Naive thymus-derived CD4-positive, alpha-beta T cell (primary cell): ENCODE data around the gene PIK3C2B. TPM values are rescaled to one million over a fixed set of nuclear protein-coding genes. Genes with fewer than 3 reads are reported as not detected.

Experiments
- ATAC-seq: fragments of 150-1000 bp; cut with Tn5 transposase; 2 replicates; pipeline ENCODE4 v1.10.0; 2021; ENCODE audit warnings: mild to moderate bottlenecking, moderate library complexity
- CTCF ChIA-PET: fragments of 350-600 bp; sonication (Branson Sonifier 250); formaldehyde crosslinking; loops from one replicate; lab custom pipeline; 2021; ENCODE audit warnings: antibody characterized with exemption; lab: Charles Lee
- POLR2A ChIA-PET: fragments of 350-600 bp; sonication (Branson Sonifier 250); formaldehyde crosslinking; loops from one replicate; lab custom pipeline; 2021; ENCODE audit warnings: antibody characterized with exemption, inconsistent platforms; lab: Charles Lee
- DNase-seq, 9 donors: peaks; one replicate each; pipeline versions ENCODE4 v3.0.0 to v3.0.0-alpha.2; 2020 to 2022; ENCODE audit warnings: mixed read lengths in 1 of 9
- H3K27ac ChIP-seq: one replicate; pipeline ENCODE4 v1.7.0; 2013; ENCODE audit warnings: mild to moderate bottlenecking, low read depth, low read length, moderate library complexity
- H3K27me3 ChIP-seq, 2 donors: one replicate each; pipeline ENCODE4 v1.7.0; 2013; ENCODE audit warnings: low read length in 2 of 2, mild to moderate bottlenecking in 2 of 2, moderate library complexity in 2 of 2; ENCODE audit not compliant: control insufficient read depth in 2 of 2, insufficient read depth in 2 of 2
- H3K36me3 ChIP-seq, 3 experiments: 1 replicate in 2 of 3; 2 replicates in 1 of 3; pipeline ENCODE4 v1.7.0; 2013; ENCODE audit warnings: low read length in 3 of 3, mild to moderate bottlenecking in 3 of 3, moderate library complexity in 1 of 3; ENCODE audit not compliant: insufficient read depth in 3 of 3, control insufficient read depth in 2 of 3
- H3K4me1 ChIP-seq, 2 donors: one replicate each; pipeline ENCODE4 v1.7.0; 2013; ENCODE audit warnings: low read length in 2 of 2, mild to moderate bottlenecking in 2 of 2, moderate library complexity in 1 of 2; ENCODE audit not compliant: control insufficient read depth in 2 of 2, insufficient read depth in 2 of 2
- H3K4me3 ChIP-seq: 2 replicates; pipeline ENCODE4 v1.7.0; 2013; ENCODE audit warnings: mild to moderate bottlenecking, low read length
- H3K9me3 ChIP-seq, 3 experiments: 1 replicate in 2 of 3; 2 replicates in 1 of 3; pipeline ENCODE4 v1.7.0; 2013; ENCODE audit warnings: low read length in 3 of 3; ENCODE audit not compliant: control insufficient read depth in 2 of 3
- H3K27ac Mint-ChIP-seq, 9 donors: one replicate each; pipeline ENCODE4 v1.8.0; 2020 to 2022; ENCODE audit warnings: mixed read lengths in 9 of 9, mild to moderate bottlenecking in 8 of 9, moderate library complexity in 5 of 9, inconsistent platforms in 2 of 9
- H3K27me3 Mint-ChIP-seq, 5 donors: one replicate each; pipeline ENCODE4 v1.8.0; 2021 to 2022; ENCODE audit warnings: mixed read lengths in 5 of 5, mild to moderate bottlenecking in 1 of 5
- H3K36me3 Mint-ChIP-seq, 5 donors: one replicate each; pipeline ENCODE4 v1.8.0; 2020 to 2022; ENCODE audit warnings: mixed read lengths in 5 of 5, mild to moderate bottlenecking in 3 of 5, inconsistent platforms in 1 of 5
- H3K4me1 Mint-ChIP-seq, 7 donors: one replicate each; pipeline ENCODE4 v1.8.0; 2020 to 2022; ENCODE audit warnings: mixed read lengths in 7 of 7, mild to moderate bottlenecking in 3 of 7, inconsistent platforms in 1 of 7
- H3K4me3 Mint-ChIP-seq, 10 donors: one replicate each; pipeline ENCODE4 v1.8.0; 2020 to 2022; ENCODE audit warnings: mild to moderate bottlenecking in 10 of 10, mixed read lengths in 10 of 10, moderate library complexity in 6 of 10, inconsistent platforms in 2 of 10
- H3K9me3 Mint-ChIP-seq, 11 donors: one replicate each; pipeline ENCODE4 v1.8.0; 2020 to 2022; ENCODE audit warnings: mixed read lengths in 11 of 11, mild to moderate bottlenecking in 4 of 11, inconsistent platforms in 1 of 11, moderate library complexity in 1 of 11
- intact Hi-C, 2 donors: fragments of 100-400 bp; cut with micrococcal nuclease; formaldehyde crosslinking; loops; one replicate each; pipeline ENCODE4 v1.15.1; 2023
- polyA plus RNA-seq, 2 donors: library from polyadenylated mRNA; unstranded; fragments of 300-500 nt; fragmentation: Illumina TruSeq; gene quantifications; one replicate each; pipeline ENCODE4 v1.2.3, GENCODE V29; 2021
- total RNA-seq, 6 experiments: library from RNA in 5 of 6; stranded (reverse) in 5 of 6; gene quantifications; 1 replicate in 5 of 6; 2 replicates in 1 of 6; pipeline ENCODE4 v1.2.3 and lab custom pipeline; 2021 to 2026

PIK3C2B gene
- total and polyA plus RNA-seq, 7 experiments from 2014 or later, result 2.7 to 41.9 (median 27.6) TPM

- POLR2A ChIA-PET, result no interaction called here
These were observed 25.8 kb downstream of the PIK3C2B start for GRCh38 chr1:204468766-204469302.

GRCh38 chr1:204468206-204468605 lies 26.4 kb downstream of the PIK3C2B start:
- CTCF ChIA-PET, result no interaction called here
- H3K9me3 Mint-ChIP-seq, result peaks cover 0 to 1% (median 0%) of the 10 kb centered on the region in 11 donors

More at GRCh38 chr1:204468766-204469302, 25.8 kb downstream of the PIK3C2B start:
- intact Hi-C loops, result no loop called here
- Mint-ChIP-seq H3K4me3 (no peak overlapping the region), H3K9me3 (peaks cover 0 to 1% (median 0%) of the 10 kb centered on the region in 11 donors), H3K4me1 (peaks cover 16 to 35% (median 22%) of the 10 kb centered on the region in 7 donors), H3K27me3 (no peaks in the 10 kb centered on the region), H3K36me3 (peaks cover 4 to 44% (median 17%) of the 10 kb centered on the region in 5 donors), H3K27ac (no peak overlapping the region)
- Histone ChIP-seq H3K36me3 (peaks cover 4 to 22% (median 9%) of the 10 kb centered on the region in 3 experiments), H3K9me3 (no peaks in the 10 kb centered on the region), H3K4me1 (peaks cover 0 to 23% of the 10 kb centered on the region in 2 donors), H3K27ac (no peak overlapping the region), H3K4me3 (no peak overlapping the region), H3K27me3 (no peaks in the 10 kb centered on the region)
- ATAC-seq (no peak), DNase-seq (no peak)
- CTCF ChIA-PET, result no interaction called here

GRCh38 chr1:204466416-204467405 lies 27.9 kb downstream of the PIK3C2B start:
- Histone ChIP-seq H3K9me3 (no peaks in the 10 kb centered on the region), H3K4me3 (no peak overlapping the region), H3K4me1 (peaks cover 8 to 42% of the 10 kb centered on the region in 2 donors), H3K27ac (no peak overlapping the region), H3K36me3 (peaks cover 4 to 22% (median 9%) of the 10 kb centered on the region in 3 experiments), H3K27me3 (no peaks in the 10 kb centered on the region)
- ChIA-PET CTCF (interaction anchor here (0.9 to 1.4 kb wide), 3 partner anchors 20 to 27 kb away, joined by 3 read pairs; no protein-coding TSS in a partner anchor), POLR2A (interaction anchor here (0.6 to 1.8 kb wide), 2 partner anchors 15 to 1349 kb away, joined by 3 to 7 read pairs; no protein-coding TSS in a partner anchor)
- Mint-ChIP-seq H3K9me3 (peaks cover 0 to 1% (median 0%) of the 10 kb centered on the region in 11 donors), H3K4me1 (peaks cover 36 to 48% (median 42%) of the 10 kb centered on the region in 7 donors), H3K36me3 (peaks cover 4 to 44% (median 14%) of the 10 kb centered on the region in 5 donors), H3K4me3 (no peak overlapping the region), H3K27me3 (no peaks in the 10 kb centered on the region), H3K27ac (peak overlapping the region in 1 of 9 donors; percentile 55)
- no peak for DNase-seq
- intact Hi-C loops, result no loop called here
- ATAC-seq, result no peak

More at GRCh38 chr1:204468206-204468605, 26.4 kb downstream of the PIK3C2B start:
- no peak for DNase-seq
- ATAC-seq, result no peak
- Mint-ChIP-seq H3K27me3 (no peaks in the 10 kb centered on the region), H3K36me3 (peaks cover 4 to 44% (median 17%) of the 10 kb centered on the region in 5 donors), H3K27ac (peak overlapping the region in 2 of 9 donors; percentile 32 to 38), H3K4me1 (peaks cover 21 to 37% (median 27%) of the 10 kb centered on the region in 7 donors), H3K4me3 (no peak overlapping the region)
- Histone ChIP-seq H3K36me3 (peaks cover 4 to 22% (median 9%) of the 10 kb centered on the region in 3 experiments), H3K4me3 (no peak overlapping the region), H3K27ac (no peak overlapping the region), H3K27me3 (no peaks in the 10 kb centered on the region), H3K9me3 (no peaks in the 10 kb centered on the region), H3K4me1 (peaks cover 0 to 27% of the 10 kb centered on the region in 2 donors)
- intact Hi-C loops, result no loop called here
- POLR2A ChIA-PET, result no interaction called here

- H3K4me3 Mint-ChIP-seq, result no peak overlapping the region
- CTCF ChIA-PET, result interaction anchor here (1.0 to 1.4 kb wide), 2 partner anchors 19 to 34 kb away, joined by 3 read pairs; no protein-coding TSS in a partner anchor
- DNase-seq (no peak), ATAC-seq (peak; percentile 57)
- intact Hi-C loops, result no loop called here
- H3K4me1 Mint-ChIP-seq, result peaks cover 44 to 57% (median 51%) of the 10 kb centered on the region in 7 donors
- Histone ChIP-seq H3K4me1 (peaks cover 17 to 51% of the 10 kb centered on the region in 2 donors), H3K27me3 (no peaks in the 10 kb centered on the region), H3K4me3 (no peak overlapping the region), H3K36me3 (peaks cover 4 to 22% (median 9%) of the 10 kb centered on the region in 3 experiments), H3K27ac (no peak overlapping the region), H3K9me3 (no peaks in the 10 kb centered on the region)
- H3K27ac Mint-ChIP-seq, result peak overlapping the region in 2 of 9 donors; percentile 39 to 55
- POLR2A ChIA-PET, result interaction anchor here (0.6 to 1.8 kb wide), 3 partner anchors 14 to 1350 kb away, joined by 3 to 7 read pairs (median 5); no protein-coding TSS in a partner anchor
- peaks cover 0 to 1% (median 0%) of the 10 kb centered on the region in 11 donors for H3K9me3 Mint-ChIP-seq
- H3K27me3 Mint-ChIP-seq, result no peaks in the 10 kb centered on the region
- H3K36me3 Mint-ChIP-seq, result peaks cover 4 to 44% (median 18%) of the 10 kb centered on the region in 5 donors
These were observed 28.8 kb downstream of the PIK3C2B start for GRCh38 chr1:204465546-204466415.

- Histone ChIP-seq H3K36me3 (peaks cover 4 to 31% (median 13%) of the 10 kb centered on the region in 3 experiments), H3K9me3 (no peaks in the 10 kb centered on the region), H3K27me3 (no peaks in the 10 kb centered on the region), H3K4me3 (no peak overlapping the region), H3K4me1 (peaks cover 20 to 54% of the 10 kb centered on the region in 2 donors), H3K27ac (no peak overlapping the region)
- Mint-ChIP-seq H3K36me3 (peaks cover 4 to 45% (median 23%) of the 10 kb centered on the region in 5 donors), H3K4me3 (peak overlapping the region in 2 of 10 donors; percentile 24 to 70), H3K4me1 (peaks cover 46 to 68% (median 61%) of the 10 kb centered on the region in 7 donors), H3K27ac (peak overlapping the region in 6 of 9 donors; percentile 17 to 83 (median 74)), H3K27me3 (no peaks in the 10 kb centered on the region), H3K9me3 (peaks cover 0 to 2% (median 0%) of the 10 kb centered on the region in 11 donors)
- no peak for DNase-seq
- ChIA-PET POLR2A (interaction anchor here (1.2 to 1.5 kb wide), 2 partner anchors 16 to 29 kb away, joined by 3 to 5 read pairs; no protein-coding TSS in a partner anchor), CTCF (no interaction called here)
- intact Hi-C loops, result no loop called here
- ATAC-seq, result no peak
These were observed 29.9 kb downstream of the PIK3C2B start for GRCh38 chr1:204464701-204465100.
